OCI-LY7 (cell line): ENCODE data around the gene GRK5. TPM values are rescaled to one million over a fixed set of nuclear protein-coding genes. Genes with fewer than 3 reads are reported as not detected.

Experiments used
- BruUV-seq: library from RNA; stranded (reverse); fragments of 400-500 nt; replicated peaks from 2 replicates; lab custom pipeline; 2021; lab: Mats Ljungman, UMichigan
- CTCF ChIA-PET: fragments of 300-600 bp; sonication (Branson Sonifier 250); formaldehyde crosslinking; loops from one replicate; lab custom pipeline; 2022; ENCODE audit warnings: antibody characterized with exemption; ENCODE audit not compliant: unreplicated experiment; lab: Charles Lee
- POLR2A ChIA-PET: fragments of 300-600 bp; sonication (Branson Sonifier 250); formaldehyde crosslinking; loops from one replicate; lab custom pipeline; 2022; ENCODE audit warnings: antibody characterized with exemption; lab: Charles Lee
- DNase-seq: peaks from one replicate; pipeline ENCODE4 v3.0.0-alpha.2; 2015; ENCODE audit warnings: low spot score
- H2AFZ ChIP-seq: fragments of 200-600 bp; sonication (generic), shearing (Covaris generic); 2 replicates; pipeline ENCODE4 v1.6.1; 2014; ENCODE audit warnings: mild to moderate bottlenecking, antibody characterized with exemption, low read length, moderate library complexity
- H3K27ac ChIP-seq: fragments of 200-600 bp; sonication (generic); 2 replicates; pipeline ENCODE4 v1.5.1; 2014; ENCODE audit warnings: mixed run types, low read depth, mild to moderate bottlenecking, moderate library complexity, low read length, inconsistent platforms; ENCODE audit not compliant: poor library complexity, severe bottlenecking
- H3K36me3 ChIP-seq: fragments of 200-600 bp; sonication (generic); 2 replicates; pipeline ENCODE4 v1.6.1; 2014; ENCODE audit warnings: mild to moderate bottlenecking, antibody characterized with exemption, low read length, moderate library complexity, mixed read lengths; ENCODE audit not compliant: insufficient read depth
- H3K4me1 ChIP-seq: fragments of 200-600 bp; sonication (generic); 2 replicates; pipeline ENCODE4 v1.5.1; 2014; ENCODE audit warnings: mild to moderate bottlenecking, low read length; ENCODE audit not compliant: insufficient read depth, poor library complexity, severe bottlenecking
- H3K4me2 ChIP-seq: fragments of 200-600 bp; sonication (generic); 2 replicates; pipeline ENCODE4 v1.6.1; 2014; ENCODE audit warnings: mild to moderate bottlenecking, low read length
- H3K4me3 ChIP-seq: fragments of 200-600 bp; sonication (generic); 2 replicates; pipeline ENCODE4 v1.5.1; 2014; ENCODE audit warnings: mild to moderate bottlenecking, low read depth, low read length; ENCODE audit not compliant: poor library complexity, severe bottlenecking
- H3K79me2 ChIP-seq: fragments of 200-600 bp; sonication (generic); 2 replicates; pipeline ENCODE4 v1.6.1; 2016; ENCODE audit warnings: low read depth, mild to moderate bottlenecking, low read length, moderate library complexity, mixed read lengths; ENCODE audit not compliant: insufficient read depth
- H3K9me2 ChIP-seq: fragments of 200-600 bp; sonication (generic); 2 replicates; pipeline ENCODE4 v1.6.1; 2016; ENCODE audit warnings: mild to moderate bottlenecking, low read length, mixed read lengths; ENCODE audit not compliant: insufficient read depth
- H3K9me3 ChIP-seq: fragments of 200-600 bp; sonication (generic); 2 replicates; pipeline ENCODE4 v1.6.1; 2014; ENCODE audit warnings: mild to moderate bottlenecking, mixed run types, low read length, mixed read lengths
- H4K20me1 ChIP-seq: fragments of 200-600 bp; sonication (generic); 2 replicates; pipeline ENCODE4 v1.6.1; 2014; ENCODE audit warnings: mild to moderate bottlenecking, antibody characterized with exemption, low read length, moderate library complexity, mixed read lengths; ENCODE audit not compliant: insufficient read depth
- EZH2phosphoT487 ChIP-seq: fragments of 200-600 bp; sonication (generic); IDR thresholded peaks from 2 replicates; pipeline ENCODE4 v1.6.1; 2018; ENCODE audit warnings: low read depth, borderline replicate concordance, mild to moderate bottlenecking, mixed run types, antibody characterized with exemption, low read length, moderate library complexity, mixed read lengths
- intact Hi-C: fragments of 100-400 bp; cut with micrococcal nuclease; formaldehyde crosslinking; loops from one replicate; pipeline ENCODE4 v1.10.0; 2022; ENCODE audit not compliant: unreplicated experiment
- total RNA-seq, 2 experiments: library from RNA; depleted of rRNA in 1 of 2; stranded (reverse); fragments of >200 nt in 1 of 2; shearing (Covaris generic) in 1 of 2; gene quantifications; 2 replicates each; pipeline ENCODE4 v1.2.3, GENCODE V29; 2014 to 2022
- TF ChIP-seq, protein P1 (sequence below): fragments of 200-600 bp; sonication (generic); conservative IDR thresholded peaks from 2 replicates; pipeline ENCODE4 v1.5.1; 2014; ENCODE audit warnings: mild to moderate bottlenecking, antibody characterized with exemption, low read length, moderate library complexity, mixed read lengths

GRK5 gene
- total RNA-seq, 2 experiments from 2014 or later: 4.7 to 10.2 TPM

DNA sequence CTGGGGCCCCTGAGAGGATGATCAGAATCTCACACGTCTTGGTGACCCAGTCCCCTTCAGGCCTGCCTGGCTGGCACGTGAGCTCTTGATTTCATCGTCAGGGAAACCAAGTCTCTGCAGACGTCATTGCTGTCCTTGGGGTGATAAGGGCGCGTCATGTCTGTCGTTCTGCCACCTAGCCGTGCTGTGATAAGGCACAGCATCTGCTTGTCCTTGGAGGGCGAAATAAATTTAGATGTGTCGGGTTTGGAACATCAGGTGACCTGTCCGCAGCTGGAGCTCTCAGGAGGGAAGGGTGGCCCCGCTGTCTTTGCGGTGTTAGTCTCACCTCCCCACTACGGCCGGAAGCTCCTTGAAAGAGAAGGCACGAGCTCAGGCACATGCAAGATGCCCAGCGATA lies 129.2 kb downstream of the GRK5 start:
- TF ChIP-seq, protein P1, sequence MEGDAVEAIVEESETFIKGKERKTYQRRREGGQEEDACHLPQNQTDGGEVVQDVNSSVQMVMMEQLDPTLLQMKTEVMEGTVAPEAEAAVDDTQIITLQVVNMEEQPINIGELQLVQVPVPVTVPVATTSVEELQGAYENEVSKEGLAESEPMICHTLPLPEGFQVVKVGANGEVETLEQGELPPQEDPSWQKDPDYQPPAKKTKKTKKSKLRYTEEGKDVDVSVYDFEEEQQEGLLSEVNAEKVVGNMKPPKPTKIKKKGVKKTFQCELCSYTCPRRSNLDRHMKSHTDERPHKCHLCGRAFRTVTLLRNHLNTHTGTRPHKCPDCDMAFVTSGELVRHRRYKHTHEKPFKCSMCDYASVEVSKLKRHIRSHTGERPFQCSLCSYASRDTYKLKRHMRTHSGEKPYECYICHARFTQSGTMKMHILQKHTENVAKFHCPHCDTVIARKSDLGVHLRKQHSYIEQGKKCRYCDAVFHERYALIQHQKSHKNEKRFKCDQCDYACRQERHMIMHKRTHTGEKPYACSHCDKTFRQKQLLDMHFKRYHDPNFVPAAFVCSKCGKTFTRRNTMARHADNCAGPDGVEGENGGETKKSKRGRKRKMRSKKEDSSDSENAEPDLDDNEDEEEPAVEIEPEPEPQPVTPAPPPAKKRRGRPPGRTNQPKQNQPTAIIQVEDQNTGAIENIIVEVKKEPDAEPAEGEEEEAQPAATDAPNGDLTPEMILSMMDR: no peak
- Histone ChIP-seq H3K36me3 (no peaks in the 10 kb centered on the region), H3K4me3 (no peak overlapping the region), H3K79me2 (no peaks in the 10 kb centered on the region), H3K4me2 (no peak overlapping the region), H2AFZ (no peak overlapping the region), H3K27ac (no peak overlapping the region), H3K4me1 (peaks cover 7% of the 10 kb centered on the region), H3K9me3 (no peaks in the 10 kb centered on the region), H3K9me2 (no peaks in the 10 kb centered on the region), H4K20me1 (no peaks in the 10 kb centered on the region)
- no peak for DNase-seq
- CTCF ChIA-PET: no interaction called here
- intact Hi-C loops: no loop called here
- BruUV-seq: no TSS peak
- POLR2A ChIA-PET: no interaction called here

DNA sequence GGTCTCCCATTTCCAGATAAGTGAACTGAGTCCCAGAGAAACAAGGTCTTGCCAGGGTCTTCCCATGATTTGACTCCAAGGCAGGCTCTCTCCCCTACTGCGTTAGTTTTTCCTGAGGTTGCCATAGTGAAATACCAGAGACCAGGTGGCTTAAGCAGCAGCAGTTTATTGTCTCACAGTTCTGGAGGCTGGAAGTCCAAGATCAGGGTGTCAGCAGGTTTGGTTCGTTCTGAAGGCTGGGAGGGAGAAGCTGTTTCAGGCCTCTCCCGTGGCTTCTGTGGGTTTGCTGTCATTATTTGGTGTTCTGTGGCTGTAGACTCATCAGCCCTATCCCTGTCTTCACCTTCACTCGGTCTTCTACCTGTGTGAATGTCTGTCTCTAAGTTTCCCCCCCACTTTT lies 129.9 kb downstream of the GRK5 start:
- no peak for DNase-seq
- H3K79me2 ChIP-seq: no peaks in the 10 kb centered on the region
- POLR2A ChIA-PET: no interaction called here

GRCh38 chr10:119337796-119338432 lies 130.5 kb downstream of the GRK5 start:
- Histone ChIP-seq H3K79me2 (no peaks in the 10 kb centered on the region), H3K36me3 (no peaks in the 10 kb centered on the region), H3K9me3 (no peaks in the 10 kb centered on the region), H4K20me1 (no peaks in the 10 kb centered on the region), H2AFZ (no peak overlapping the region), H3K4me1 (peaks cover 6% of the 10 kb centered on the region), H3K4me2 (no peak overlapping the region), H3K9me2 (no peaks in the 10 kb centered on the region), H3K4me3 (no peak overlapping the region), H3K27ac (no peak overlapping the region)
- intact Hi-C loops: no loop called here
- POLR2A ChIA-PET: no interaction called here
- no peak for DNase-seq
- CTCF ChIA-PET: no interaction called here
- TF ChIP-seq, protein P1: no peak
- no peak for TF ChIP-seq EZH2phosphoT487
- no TSS peak for BruUV-seq

More for the DNA sequence above, 129.9 kb downstream of the GRK5 start:
- no peaks in the 10 kb centered on the region for H4K20me1 ChIP-seq
- no peak overlapping the region for H2AFZ ChIP-seq
- no peaks in the 10 kb centered on the region for H3K9me2 ChIP-seq
- peaks cover 7% of the 10 kb centered on the region for H3K4me1 ChIP-seq
- no peak overlapping the region for H3K4me2 ChIP-seq
- H3K4me3 ChIP-seq: no peak overlapping the region
- intact Hi-C loops: no loop called here
- no peaks in the 10 kb centered on the region for H3K9me3 ChIP-seq
- no peaks in the 10 kb centered on the region for H3K36me3 ChIP-seq
- CTCF ChIA-PET: no interaction called here
- no peak overlapping the region for H3K27ac ChIP-seq
- TF ChIP-seq, protein P1: no peak
- BruUV-seq: no TSS peak
